GM23248 (cell line): ENCODE data around the gene PRKCB.

Source experiments
- EZH2 ChIP-seq: fragments of 200-600 bp; sonication (generic); IDR thresholded peaks from 2 replicates; pipeline ENCODE4 v1.6.1; 2018; ENCODE audit warnings: antibody characterized with exemption, mild to moderate bottlenecking; ENCODE audit not compliant: insufficient read depth, poor library complexity, severe bottlenecking
- EZH2phosphoT487 ChIP-seq: fragments of 200-600 bp; sonication (generic); IDR thresholded peaks from 2 replicates; pipeline ENCODE4 v1.6.1; 2018; ENCODE audit warnings: antibody characterized with exemption, moderate library complexity, mild to moderate bottlenecking, low read depth; ENCODE audit not compliant: insufficient read depth

DNA sequence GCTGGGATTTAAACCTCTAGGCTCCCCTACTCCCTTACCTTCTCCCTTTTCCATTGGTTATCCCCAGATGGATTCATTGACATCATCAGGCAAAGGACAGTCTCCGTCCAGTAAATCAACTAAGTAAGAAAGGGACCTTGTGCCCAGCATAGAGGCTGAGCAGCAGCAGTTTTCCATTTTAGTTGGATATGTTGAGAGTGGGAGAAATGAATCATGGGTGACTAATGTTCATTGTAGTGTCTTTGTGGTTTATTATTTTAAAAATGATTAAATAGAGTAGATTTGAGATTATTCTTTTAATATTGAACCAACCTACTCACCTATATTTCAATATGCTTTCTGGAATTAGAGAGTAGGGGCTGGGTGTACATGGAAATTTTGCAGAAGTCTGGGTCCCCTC, 321.0 kb downstream of the PRKCB start:
- TF ChIP-seq EZH2phosphoT487 (no peak), EZH2 (no peak)
